Thoracic aorta (tissue), 2 donors: ENCODE data around the gene ADCY5. TPM values are rescaled to one million over a fixed set of nuclear protein-coding genes. Genes with fewer than 3 reads are reported as not detected.

Experiments
- ATAC-seq: fragments of 150-250 bp; one replicate; pipeline ENCODE4 v1.8.0; 2017; ENCODE audit warnings: low read depth; ENCODE audit not compliant: insufficient number of reproducible peaks, low FRiP score
- DNase-seq: peaks from one replicate; pipeline ENCODE4 v3.0.0-alpha.2; 2020; ENCODE audit warnings: low spot score
- H3K27ac ChIP-seq, 2 donors: fragments of 200-600 bp; sonication (generic); 1 replicate in 1 of 2; 2 replicates in 1 of 2; pipeline ENCODE4 v1.5.1; 2016; ENCODE audit warnings: mild to moderate bottlenecking in 2 of 2, moderate library complexity in 2 of 2
- H3K27me3 ChIP-seq: fragments of 200-600 bp; sonication (generic); replicated peaks from 2 replicates; pipeline ENCODE4 v1.6.0; 2016; ENCODE audit warnings: mild to moderate bottlenecking; ENCODE audit not compliant: insufficient read depth
- H3K36me3 ChIP-seq: fragments of 200-600 bp; sonication (generic); one replicate; pipeline ENCODE4 v1.5.1; 2016
- H3K4me1 ChIP-seq, 2 donors: fragments of 200-600 bp; sonication (generic); 1 replicate in 1 of 2; 2 replicates in 1 of 2; pipeline versions ENCODE4 v1.5.1 to v1.6.0; 2016; ENCODE audit warnings: low read depth in 2 of 2, mild to moderate bottlenecking in 1 of 2; ENCODE audit not compliant: control insufficient read depth in 1 of 2
- H3K4me3 ChIP-seq: fragments of 200-600 bp; sonication (generic); 2 replicates; pipeline ENCODE4 v1.5.1; 2016; ENCODE audit warnings: mild to moderate bottlenecking
- H3K9me3 ChIP-seq: fragments of 200-600 bp; sonication (generic); 2 replicates; pipeline ENCODE4 v1.5.1; 2016
- CTCF ChIP-seq: fragments of 200-600 bp; sonication (generic); IDR thresholded peaks from one replicate; pipeline ENCODE4 v1.5.1; 2019; ENCODE audit warnings: antibody characterized with exemption
- total RNA-seq, 2 donors: library from RNA; depleted of rRNA; stranded (reverse); fragments of >200 nt; gene quantifications; one replicate each; pipeline versions ENCODE4 v1.1.0 to v1.2.3, GENCODE V29; 2016

ADCY5 gene
- total RNA-seq, 2 donors from 2014 or later, result 104 to 123 TPM

- no peaks in the 10 kb centered on the region for H3K9me3 ChIP-seq
- TF ChIP-seq CTCF, result no peak
- ATAC-seq (peak; percentile 70), DNase-seq (no peak)
- H3K4me1 ChIP-seq, result peaks cover 33 to 85% of the 10 kb centered on the region in 2 donors
- H3K4me3 ChIP-seq, result no peak overlapping the region
- no peaks in the 10 kb centered on the region for H3K27me3 ChIP-seq
- peak overlapping the region; percentile 31 to 66 for H3K27ac ChIP-seq
- H3K36me3 ChIP-seq, result peaks cover 3% of the 10 kb centered on the region
These were observed 104.5 kb downstream of the ADCY5 start for GRCh38 chr3:123344175-123344906.

GRCh38 chr3:123343296-123344174, 105.4 kb downstream of the ADCY5 start:
- no peak for TF ChIP-seq CTCF
- Histone ChIP-seq H3K27ac (peak overlapping the region; percentile 31 to 66), H3K27me3 (no peaks in the 10 kb centered on the region), H3K9me3 (no peaks in the 10 kb centered on the region), H3K4me1 (peaks cover 33 to 85% of the 10 kb centered on the region in 2 donors), H3K36me3 (peaks cover 3% of the 10 kb centered on the region), H3K4me3 (no peak overlapping the region)
- DNase-seq (no peak), ATAC-seq (no peak)

GRCh38 chr3:123342631-123343080, 106.2 kb downstream of the ADCY5 start:
- Histone ChIP-seq H3K36me3 (no peaks in the 10 kb centered on the region), H3K27ac (peak overlapping the region in 1 of 2 donors; percentile 46), H3K4me1 (peaks cover 33 to 80% of the 10 kb centered on the region in 2 donors), H3K9me3 (no peaks in the 10 kb centered on the region), H3K4me3 (no peak overlapping the region), H3K27me3 (no peaks in the 10 kb centered on the region)
- ATAC-seq (no peak), DNase-seq (no peak)
- TF ChIP-seq CTCF, result no peak

- no peak for TF ChIP-seq CTCF
- Histone ChIP-seq H3K36me3 (no peaks in the 10 kb centered on the region), H3K4me1 (peaks cover 29 to 74% of the 10 kb centered on the region in 2 donors), H3K27me3 (no peaks in the 10 kb centered on the region), H3K9me3 (no peaks in the 10 kb centered on the region), H3K27ac (peak overlapping the region in 1 of 2 donors; percentile 46), H3K4me3 (no peak overlapping the region)
- DNase-seq, result no peak
- no peak for ATAC-seq
These were observed 106.8 kb downstream of the ADCY5 start for GRCh38 chr3:123341871-123342630.
